SK-N-SH treated with all-trans-retinoic acid at 6 μM for 48 hours (cell line): Measurements from ENCODE around the gene SPDYE3.
"Not testable (repeated sequence)": the region's sequence is repeated elsewhere in the genome, so short reads cannot be mapped to it uniquely, and the experiment has no call there.

ENCODE experiments used
- BACH2 ChIP-seq: fragments of 250-450 bp; sonication (Bioruptor Pico); IDR thresholded peaks from 2 replicates; pipeline ENCODE4 v1.9.0; 2021; ENCODE audit warnings: mild to moderate bottlenecking, borderline replicate concordance
- RARB ChIP-seq: fragments of 250-450 bp; sonication (Bioruptor Pico); IDR thresholded peaks from 2 replicates; pipeline ENCODE4 v1.8.0; 2021; ENCODE audit warnings: mild to moderate bottlenecking, moderate library complexity
- TCF4 ChIP-seq: fragments of 250-450 bp; sonication (Bioruptor Pico); IDR thresholded peaks from 2 replicates; pipeline ENCODE4 v1.8.0; 2021; ENCODE audit warnings: mild to moderate bottlenecking, moderate library complexity, borderline replicate concordance
- ZFP30 ChIP-seq: fragments of 450-650 bp; formaldehyde crosslinking; IDR thresholded peaks from 2 replicates; pipeline ENCODE4 v1.5.0; 2022; ENCODE audit warnings: mild to moderate bottlenecking, moderate library complexity
- ZNF70 ChIP-seq: fragments of 450-650 bp; formaldehyde crosslinking; IDR thresholded peaks from 2 replicates; pipeline ENCODE4 v1.5.0; 2020; ENCODE audit warnings: mild to moderate bottlenecking, moderate library complexity
- TF ChIP-seq, protein P1 (sequence below): fragments of 250-450 bp; sonication (Bioruptor Pico); IDR thresholded peaks from 2 replicates; pipeline ENCODE4 v1.8.0; 2021; ENCODE audit warnings: low read depth, mild to moderate bottlenecking, moderate library complexity, borderline replicate concordance

DNA sequence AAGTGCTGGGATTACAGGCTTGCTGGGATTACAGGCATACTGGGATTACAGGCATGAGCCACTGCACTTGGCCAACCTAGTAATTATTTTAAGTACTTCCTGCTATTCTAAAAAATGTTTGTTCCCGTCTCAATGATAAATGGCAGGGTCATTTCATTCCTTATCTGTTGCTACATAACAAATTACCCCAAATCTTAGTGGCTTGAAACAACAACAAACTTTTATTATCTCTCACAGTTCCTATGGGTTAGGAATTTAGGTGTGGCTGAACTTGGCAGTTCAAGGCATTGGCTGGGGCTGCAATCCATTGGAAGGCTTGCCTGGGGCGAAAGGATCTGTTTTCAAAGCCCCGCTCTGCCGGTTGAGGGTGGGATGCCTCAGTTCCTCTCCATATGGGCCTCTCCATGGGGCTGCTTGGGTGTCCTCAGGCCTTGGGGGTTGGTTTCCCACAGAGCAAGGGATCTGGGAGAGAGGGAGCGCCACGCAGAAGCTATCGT, 42.8 kb upstream of the SPDYE3 start:
- not testable (repeated sequence) for TF ChIP-seq BACH2 (CRISPR knock-in tag); RARB; TCF4 (CRISPR knock-in tag); ZNF70; ZFP30 (CRISPR knock-in tag)
- TF ChIP-seq, protein P1, sequence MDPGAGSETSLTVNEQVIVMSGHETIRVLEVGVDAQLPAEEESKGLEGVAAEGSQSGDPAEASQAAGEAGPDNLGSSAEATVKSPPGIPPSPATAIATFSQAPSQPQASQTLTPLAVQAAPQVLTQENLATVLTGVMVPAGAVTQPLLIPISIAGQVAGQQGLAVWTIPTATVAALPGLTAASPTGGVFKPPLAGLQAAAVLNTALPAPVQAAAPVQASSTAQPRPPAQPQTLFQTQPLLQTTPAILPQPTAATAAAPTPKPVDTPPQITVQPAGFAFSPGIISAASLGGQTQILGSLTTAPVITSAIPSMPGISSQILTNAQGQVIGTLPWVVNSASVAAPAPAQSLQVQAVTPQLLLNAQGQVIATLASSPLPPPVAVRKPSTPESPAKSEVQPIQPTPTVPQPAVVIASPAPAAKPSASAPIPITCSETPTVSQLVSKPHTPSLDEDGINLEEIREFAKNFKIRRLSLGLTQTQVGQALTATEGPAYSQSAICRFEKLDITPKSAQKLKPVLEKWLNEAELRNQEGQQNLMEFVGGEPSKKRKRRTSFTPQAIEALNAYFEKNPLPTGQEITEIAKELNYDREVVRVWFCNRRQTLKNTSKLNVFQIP (CRISPR knock-in tag), result not testable (repeated sequence)
